ENCODE measurements around the gene MYO1D.

MYO1D gene

GRCh38 chr17:32916134-32916533 lies 39.2 kb upstream of the MYO1D start:
- no peak overlapping the region for H3K4me3 ChIP-seq (ENCODE audit: low read length)
- DNase-seq (ENCODE audit: low read depth), result no peak
- TF ChIP-seq, protein P1, sequence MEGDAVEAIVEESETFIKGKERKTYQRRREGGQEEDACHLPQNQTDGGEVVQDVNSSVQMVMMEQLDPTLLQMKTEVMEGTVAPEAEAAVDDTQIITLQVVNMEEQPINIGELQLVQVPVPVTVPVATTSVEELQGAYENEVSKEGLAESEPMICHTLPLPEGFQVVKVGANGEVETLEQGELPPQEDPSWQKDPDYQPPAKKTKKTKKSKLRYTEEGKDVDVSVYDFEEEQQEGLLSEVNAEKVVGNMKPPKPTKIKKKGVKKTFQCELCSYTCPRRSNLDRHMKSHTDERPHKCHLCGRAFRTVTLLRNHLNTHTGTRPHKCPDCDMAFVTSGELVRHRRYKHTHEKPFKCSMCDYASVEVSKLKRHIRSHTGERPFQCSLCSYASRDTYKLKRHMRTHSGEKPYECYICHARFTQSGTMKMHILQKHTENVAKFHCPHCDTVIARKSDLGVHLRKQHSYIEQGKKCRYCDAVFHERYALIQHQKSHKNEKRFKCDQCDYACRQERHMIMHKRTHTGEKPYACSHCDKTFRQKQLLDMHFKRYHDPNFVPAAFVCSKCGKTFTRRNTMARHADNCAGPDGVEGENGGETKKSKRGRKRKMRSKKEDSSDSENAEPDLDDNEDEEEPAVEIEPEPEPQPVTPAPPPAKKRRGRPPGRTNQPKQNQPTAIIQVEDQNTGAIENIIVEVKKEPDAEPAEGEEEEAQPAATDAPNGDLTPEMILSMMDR (IDR thresholded peaks at IDR 0.05; ENCODE audit: insufficient read depth, low read depth, low read length, missing control alignments), result no peak

- DNase-seq (ENCODE audit: low read depth), result no peak
- no peak overlapping the region for H3K4me3 ChIP-seq (ENCODE audit: low read length)
- TF ChIP-seq, protein P1 (IDR thresholded peaks at IDR 0.05; ENCODE audit: insufficient read depth, low read depth, low read length, missing control alignments), result no peak
Measured at GRCh38 chr17:32915245-32915644, 38.3 kb upstream of the MYO1D start.

DNA sequence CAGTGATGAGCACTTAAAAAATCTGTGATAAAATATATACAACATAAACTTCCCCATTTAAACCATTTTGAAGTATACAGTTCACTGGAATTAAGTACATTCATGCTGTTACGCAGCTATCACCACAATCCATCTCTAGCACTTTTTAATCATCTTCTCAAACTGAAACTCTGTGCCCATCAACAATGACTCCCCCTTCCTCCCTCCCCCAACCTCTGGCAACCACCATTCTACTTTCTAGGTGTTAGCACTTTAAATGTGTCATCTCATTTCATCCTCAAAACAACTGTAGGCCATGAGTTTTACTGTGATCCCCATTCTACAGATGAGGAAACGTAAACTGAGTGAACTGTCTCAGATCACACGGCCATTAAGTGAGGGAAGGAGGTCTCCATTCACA lies 37.3 kb upstream of the MYO1D start:
- TF ChIP-seq, protein P1 (IDR thresholded peaks at IDR 0.05; ENCODE audit: insufficient read depth, low read depth, low read length, missing control alignments), result no peak
- no peak overlapping the region for H3K4me3 ChIP-seq (ENCODE audit: low read length)
- DNase-seq (ENCODE audit: low read depth), result no peak

DNA sequence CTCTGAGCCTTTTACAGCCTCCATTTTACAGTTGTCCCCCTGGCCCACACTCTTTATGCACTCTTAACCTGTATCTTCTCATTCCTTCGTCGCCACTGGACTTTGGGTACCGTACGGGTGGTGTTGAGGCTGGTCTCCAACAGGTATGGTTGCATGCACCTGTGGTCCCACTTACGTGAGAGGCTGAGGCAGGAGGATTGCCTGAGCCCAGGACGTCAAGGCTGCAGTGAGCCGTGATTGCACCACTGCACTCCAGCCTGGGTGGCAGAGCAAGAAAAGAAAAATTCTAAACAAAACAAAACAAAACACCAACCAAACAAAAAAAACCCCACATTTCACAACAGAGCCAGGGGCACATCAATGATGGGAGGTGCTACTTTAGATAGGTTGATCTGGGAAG lies 36.7 kb upstream of the MYO1D start:
- TF ChIP-seq, protein P1 (IDR thresholded peaks at IDR 0.05; ENCODE audit: insufficient read depth, low read depth, low read length, missing control alignments), result no peak
- H3K4me3 ChIP-seq (ENCODE audit: low read length), result no peak overlapping the region
- DNase-seq (ENCODE audit: low read depth), result no peak

DNA sequence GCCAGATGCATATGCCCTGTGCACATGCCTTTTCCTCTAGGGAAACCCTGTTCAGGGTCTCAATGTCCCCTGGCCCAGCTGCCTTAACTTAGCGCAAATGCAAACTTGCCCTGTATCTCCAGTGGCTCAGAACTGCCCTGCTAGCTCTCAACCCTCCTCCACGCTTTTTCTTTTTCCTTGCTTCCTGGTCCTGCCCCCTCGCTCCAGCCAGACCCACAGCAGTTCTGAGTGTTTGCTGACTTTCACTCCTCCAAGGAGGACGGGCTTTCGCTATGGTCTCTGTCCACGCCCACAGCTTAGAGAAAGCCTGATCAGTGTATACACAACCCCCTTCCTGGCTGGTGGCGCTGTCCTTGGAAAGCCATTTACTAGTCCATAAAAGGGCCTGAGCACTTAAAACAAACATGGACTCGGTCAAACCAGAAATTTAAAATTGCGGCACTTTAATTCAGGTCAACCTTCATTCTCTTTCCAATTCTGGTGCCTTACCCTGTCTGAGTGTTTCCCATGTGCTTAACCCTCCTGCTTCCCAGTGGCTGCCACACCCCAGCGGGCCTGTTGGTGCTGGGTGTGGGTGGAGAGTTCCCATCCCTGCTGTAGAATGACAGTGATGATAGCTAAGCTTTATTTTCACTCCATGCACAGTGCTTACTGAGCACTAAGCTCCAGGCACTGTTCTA lies 35.4 kb upstream of the MYO1D start:
- peak; percentile 63 for DNase-seq (ENCODE audit: low read depth)
- H3K4me3 ChIP-seq (ENCODE audit: low read length), result no peak overlapping the region

DNA sequence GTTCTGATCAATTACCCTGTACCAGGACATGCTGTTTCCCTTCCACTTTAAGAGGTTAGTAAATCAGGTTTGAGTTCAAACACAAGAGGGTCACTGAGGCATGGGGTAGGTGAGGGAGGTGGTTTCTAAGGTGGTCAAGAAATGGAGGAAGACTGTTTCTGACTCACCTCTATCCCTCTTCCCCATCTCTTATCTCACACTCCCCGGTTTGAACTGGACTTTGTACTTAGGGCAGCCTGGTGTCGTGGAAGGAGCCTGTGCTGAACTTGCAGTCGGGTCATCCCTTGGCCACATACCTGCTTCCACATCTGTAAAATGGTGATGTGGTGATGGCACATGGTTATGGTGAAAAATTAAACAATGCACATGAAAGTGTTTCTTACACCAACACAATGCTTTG lies 33.8 kb upstream of the MYO1D start:
- TF ChIP-seq, protein P1 (IDR thresholded peaks at IDR 0.05; ENCODE audit: insufficient read depth, low read depth, low read length, missing control alignments), result no peak
- no peak overlapping the region for H3K4me3 ChIP-seq (ENCODE audit: low read length)
- no peak for DNase-seq (ENCODE audit: low read depth)

More for the DNA sequence above, 35.4 kb upstream of the MYO1D start:
- TF ChIP-seq, protein P1 (IDR thresholded peaks at IDR 0.05; ENCODE audit: insufficient read depth, low read depth, low read length, missing control alignments), result no peak

GRCh38 chr17:32909787-32910369 lies 33.0 kb upstream of the MYO1D start:
- DNase-seq (ENCODE audit: low read depth), result peak; percentile 88
- H3K4me3 ChIP-seq (ENCODE audit: low read length), result no peak overlapping the region
- TF ChIP-seq, protein P1 (IDR thresholded peaks at IDR 0.05; ENCODE audit: insufficient read depth, low read depth, low read length, missing control alignments), result peak; percentile 93

Data from epithelial cell of esophagus (primary cell).